GM12892 (cell line): ENCODE measurements around the gene PGP.

Experiments
- DNase-seq: peaks from one replicate; pipeline ENCODE4 v3.0.0; 2011; ENCODE audit not compliant: insufficient read length
- FAIRE-seq: peaks from 2 replicates; lab custom pipeline; 2011; peaks lifted over from hg19 to GRCh38; lab: Jason Lieb, UNC
- POLR2A ChIP-seq: IDR thresholded peaks from 2 replicates; pipeline ENCODE4 v1.6.1; 2011; ENCODE audit warnings: low read depth, low read length, control low read depth
- POLR2AphosphoS5 ChIP-seq: IDR thresholded peaks from 2 replicates; pipeline ENCODE4 v1.6.1; 2011; ENCODE audit warnings: low read depth, low read length, control low read depth
- TAF1 ChIP-seq: IDR thresholded peaks from 2 replicates; pipeline ENCODE4 v1.6.1; 2011; ENCODE audit warnings: low read depth, mild to moderate bottlenecking, control low read depth, low read length, borderline replicate concordance

PGP gene

GRCh38 chr16:2166263-2167067 lies 48.2 kb downstream of the PGP start:
- DNase-seq (no peak), FAIRE-seq (no peak)
- TF ChIP-seq POLR2AphosphoS5 (no peak), TAF1 (no peak), POLR2A (no peak)

- TF ChIP-seq POLR2AphosphoS5 = no peak
- no peak for TF ChIP-seq TAF1
- no peak for TF ChIP-seq POLR2A
- DNase-seq (no peak), FAIRE-seq (no peak)
These were observed 48.8 kb downstream of the PGP start for GRCh38 chr16:2165861-2166260.

DNA sequence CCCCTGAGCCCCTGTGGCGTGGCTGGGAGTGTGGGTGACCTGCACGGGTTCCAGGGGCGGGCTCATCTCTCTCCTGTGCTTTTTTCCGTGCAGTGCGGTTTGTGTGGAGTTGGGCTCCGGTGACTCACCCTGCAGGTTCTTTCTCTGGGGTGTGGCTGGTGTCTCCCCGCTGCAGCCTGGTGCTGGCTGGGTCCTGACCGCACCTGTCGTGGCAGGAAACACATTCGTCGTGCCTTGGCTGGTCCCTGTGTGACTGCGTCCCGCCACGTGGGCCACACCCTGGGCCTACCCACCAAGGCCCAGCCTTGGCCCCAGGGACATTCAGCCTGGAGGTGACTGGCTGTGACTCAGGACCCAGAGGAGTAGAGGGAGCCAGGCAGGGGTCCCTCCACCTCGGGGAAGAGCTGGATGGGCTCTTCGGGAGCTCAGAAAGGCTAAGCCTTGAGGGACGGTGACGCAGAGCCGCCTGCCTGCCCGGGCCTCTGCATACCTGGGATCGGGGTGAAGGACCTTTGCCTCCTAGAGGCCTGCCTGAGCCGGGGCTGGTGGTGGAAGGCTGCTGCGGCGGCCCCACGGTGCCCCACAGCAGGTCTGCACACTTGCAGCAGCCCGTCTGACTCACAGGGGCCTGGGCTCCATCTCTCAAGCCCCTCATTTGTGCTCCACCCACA lies 51.3 kb downstream of the PGP start:
- FAIRE-seq = no peak
- DNase-seq = no peak
- no peak for TF ChIP-seq TAF1
- TF ChIP-seq POLR2AphosphoS5 = no peak
- TF ChIP-seq POLR2A = no peak

GRCh38 chr16:2162676-2163118 lies 51.9 kb downstream of the PGP start:
- DNase-seq (no peak), FAIRE-seq (no peak)
- no peak for TF ChIP-seq POLR2A

GRCh38 chr16:2161911-2162310 lies 52.7 kb downstream of the PGP start:
- no peak for DNase-seq
- TF ChIP-seq TAF1 (no peak), POLR2A (no peak), POLR2AphosphoS5 (no peak)
- no peak for FAIRE-seq
